NT2/D1 (cell line): ENCODE measurements around the gene CCDC50.

Experiments
- DNase-seq: peaks from one replicate; pipeline ENCODE4 v3.0.0-alpha.2; 2011; ENCODE audit warnings: low read depth, low spot score
- H3K27me3 ChIP-seq: 2 replicates; pipeline ENCODE4 v1.6.0; 2011; ENCODE audit warnings: mild to moderate bottlenecking; ENCODE audit not compliant: insufficient read length, insufficient read depth
- H3K36me3 ChIP-seq: 2 replicates; pipeline ENCODE4 v1.6.1; 2011; ENCODE audit warnings: mild to moderate bottlenecking, low read length, mixed read lengths; ENCODE audit not compliant: insufficient read depth, insufficient read length
- H3K4me1 ChIP-seq: 2 replicates; pipeline ENCODE4 v1.5.1; 2011; ENCODE audit not compliant: insufficient read depth, insufficient read length
- H3K4me3 ChIP-seq: 2 replicates; pipeline ENCODE4 v1.5.1; 2011; ENCODE audit warnings: low read depth; ENCODE audit not compliant: insufficient read length
- H3K9ac ChIP-seq: 2 replicates; pipeline ENCODE4 v1.6.0; 2011; ENCODE audit warnings: low read depth; ENCODE audit not compliant: insufficient read length
- H3K9me3 ChIP-seq: 2 replicates; pipeline ENCODE4 v1.5.1; 2011; ENCODE audit warnings: mild to moderate bottlenecking, low read length; ENCODE audit not compliant: insufficient read depth
- SUZ12 ChIP-seq: IDR thresholded peaks from 2 replicates; pipeline ENCODE4 v1.6.1; 2011; ENCODE audit not compliant: insufficient read length, insufficient read depth; ENCODE audit errors: extremely low read depth
- YY1 ChIP-seq: IDR thresholded peaks from 2 replicates; pipeline ENCODE4 v1.6.1; 2011; ENCODE audit not compliant: insufficient read length, insufficient read depth
- ZNF274 ChIP-seq: IDR thresholded peaks from 2 replicates; pipeline ENCODE4 v1.6.1; 2011; ENCODE audit warnings: mild to moderate bottlenecking, low read depth, low read length

Gene CCDC50

GRCh38 chr3:191438150-191438814, 109.1 kb downstream of the CCDC50 start:
- no peaks in the 10 kb centered on the region for H3K36me3 ChIP-seq
- DNase-seq: no peak
- no peak overlapping the region for H3K9ac ChIP-seq
- H3K27me3 ChIP-seq: no peaks in the 10 kb centered on the region
- H3K9me3 ChIP-seq: no peaks in the 10 kb centered on the region
- no peak for TF ChIP-seq ZNF274
- no peak for TF ChIP-seq SUZ12
- no peak for TF ChIP-seq YY1
- H3K4me3 ChIP-seq: no peak overlapping the region
- H3K4me1 ChIP-seq: no peaks in the 10 kb centered on the region

DNA sequence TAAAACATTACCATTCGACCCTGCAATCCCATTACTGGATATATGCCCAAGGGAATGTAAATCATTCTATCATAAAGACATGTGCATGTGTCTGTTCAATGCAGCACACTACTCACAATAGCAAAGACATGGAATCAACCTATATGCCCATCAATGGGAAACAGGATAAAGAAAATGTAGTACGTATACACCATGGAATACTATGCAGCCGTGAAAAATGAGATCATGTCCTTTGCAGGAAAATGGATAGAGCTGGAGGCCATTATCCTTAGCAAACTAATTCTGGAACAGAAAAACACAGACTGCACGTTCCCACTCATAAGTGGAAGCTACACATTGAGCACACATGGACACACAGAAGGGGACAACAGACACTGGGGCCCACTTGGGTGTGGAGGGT, 111.3 kb downstream of the CCDC50 start:
- no peak overlapping the region for H3K9ac ChIP-seq
- no peak for DNase-seq
- no peaks in the 10 kb centered on the region for H3K36me3 ChIP-seq
- H3K4me3 ChIP-seq: no peak overlapping the region
- H3K9me3 ChIP-seq: no peaks in the 10 kb centered on the region
- TF ChIP-seq YY1: no peak
- TF ChIP-seq ZNF274: no peak
- TF ChIP-seq SUZ12: no peak
- H3K27me3 ChIP-seq: no peaks in the 10 kb centered on the region
- H3K4me1 ChIP-seq: no peaks in the 10 kb centered on the region

DNA sequence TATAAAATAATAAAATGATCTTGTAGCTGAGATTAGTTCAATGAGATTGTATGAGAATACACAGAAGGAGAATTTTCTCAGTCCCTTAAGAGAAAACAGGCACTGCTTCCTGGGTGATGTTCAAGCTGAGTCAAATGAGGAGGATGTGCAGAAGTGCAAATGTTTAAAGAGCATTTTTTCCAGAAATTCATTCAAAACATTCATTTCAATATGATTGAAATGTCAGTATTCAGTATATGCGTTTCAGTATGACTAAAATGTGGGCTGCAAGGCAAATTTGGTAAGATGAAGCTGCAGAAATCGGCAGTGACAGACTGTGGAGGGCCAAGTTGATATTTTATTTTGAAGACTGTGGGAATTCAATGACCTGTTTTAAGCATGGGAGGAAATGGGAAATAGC, 112.5 kb downstream of the CCDC50 start:
- H3K4me3 ChIP-seq: no peak overlapping the region
- no peaks in the 10 kb centered on the region for H3K9me3 ChIP-seq
- no peak overlapping the region for H3K9ac ChIP-seq
- H3K4me1 ChIP-seq: no peaks in the 10 kb centered on the region
- H3K36me3 ChIP-seq: no peaks in the 10 kb centered on the region
- DNase-seq: no peak
- no peaks in the 10 kb centered on the region for H3K27me3 ChIP-seq
- TF ChIP-seq SUZ12 (no peak), ZNF274 (no peak), YY1 (no peak)

DNA sequence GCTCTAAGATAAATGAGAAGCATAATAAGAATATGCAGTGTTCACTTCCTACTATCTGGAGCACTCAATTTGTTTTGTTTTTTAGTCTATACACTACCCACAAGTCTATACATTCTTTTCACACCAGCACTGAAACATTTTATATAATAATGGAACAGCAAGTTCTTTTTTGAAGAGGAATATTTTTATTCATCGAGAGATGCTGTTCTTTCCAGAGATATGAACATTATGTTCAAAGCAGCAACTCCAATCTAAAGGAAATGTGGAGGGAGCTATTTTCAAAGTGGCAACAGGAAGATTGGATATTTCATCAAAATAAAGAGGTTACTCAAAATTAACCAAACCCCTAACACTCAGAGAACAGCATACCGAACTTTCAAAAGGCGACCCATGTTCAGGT, 115.4 kb downstream of the CCDC50 start:
- no peak for DNase-seq
- TF ChIP-seq ZNF274: no peak
- TF ChIP-seq YY1: no peak
- TF ChIP-seq SUZ12: no peak
- no peaks in the 10 kb centered on the region for H3K36me3 ChIP-seq
- H3K27me3 ChIP-seq: no peaks in the 10 kb centered on the region
- H3K9ac ChIP-seq: no peak overlapping the region
- H3K9me3 ChIP-seq: no peaks in the 10 kb centered on the region
- H3K4me3 ChIP-seq: no peak overlapping the region
- no peaks in the 10 kb centered on the region for H3K4me1 ChIP-seq
